Measurements from ENCODE around the gene PRR4.

The PRR4 gene

GRCh38 chr12:10867381-10867780, 18.1 kb upstream of the PRR4 start:
- POLR2A ChIA-PET: no interaction called here

GRCh38 chr12:10863512-10864218, 14.4 kb upstream of the PRR4 start:
- ChIA-PET POLR2A (no interaction called here), CTCF (interaction anchor here (1.2 kb wide), 1 partner anchor 624 kb away, joined by 3 read pairs; no protein-coding TSS in a partner anchor)
- no peak for TF ChIP-seq CTCF (IDR thresholded peaks at IDR 0.05; ENCODE audit: control extremely low read depth, extremely low read depth, low read depth, missing control alignments)
- DNase-seq (ENCODE audit: extremely low spot score): no peak

More at GRCh38 chr12:10867381-10867780, 18.1 kb upstream of the PRR4 start:
- no peak for TF ChIP-seq CTCF (IDR thresholded peaks at IDR 0.05; ENCODE audit: control extremely low read depth, extremely low read depth, low read depth, missing control alignments)
- no peak for DNase-seq (ENCODE audit: extremely low spot score)
- CTCF ChIA-PET: interaction anchor here (1.0 kb wide), 1 partner anchor 11 kb away, joined by 3 read pairs; no protein-coding TSS in a partner anchor

GRCh38 chr12:10861366-10861765, 12.1 kb upstream of the PRR4 start:
- TF ChIP-seq CTCF (IDR thresholded peaks at IDR 0.05; ENCODE audit: control extremely low read depth, extremely low read depth, low read depth, missing control alignments): no peak
- ChIA-PET POLR2A (no interaction called here), CTCF (no interaction called here)
- no peak for DNase-seq (ENCODE audit: extremely low spot score)

GRCh38 chr12:10855807-10856206, 6.5 kb upstream of the PRR4 start:
- ChIA-PET POLR2A (no interaction called here), CTCF (interaction anchor here (1.4 kb wide), 1 partner anchor 12 kb away, joined by 3 read pairs; no protein-coding TSS in a partner anchor)
- DNase-seq (ENCODE audit: extremely low spot score): no peak
- TF ChIP-seq CTCF (IDR thresholded peaks at IDR 0.05; ENCODE audit: control extremely low read depth, extremely low read depth, low read depth, missing control alignments): no peak

GRCh38 chr12:10853776-10854175, 4.5 kb upstream of the PRR4 start:
- TF ChIP-seq CTCF (IDR thresholded peaks at IDR 0.05; ENCODE audit: control extremely low read depth, extremely low read depth, low read depth, missing control alignments): no peak
- ChIA-PET POLR2A (no interaction called here), CTCF (interaction anchor here (1.1 to 1.7 kb wide), 2 partner anchors 18 to 28 kb away, joined by 3 to 4 read pairs; partner anchors contain the start of gene TAS2R10)
- DNase-seq (ENCODE audit: extremely low spot score): no peak

- POLR2A ChIA-PET: no interaction called here
- no peak for TF ChIP-seq CTCF (IDR thresholded peaks at IDR 0.05; ENCODE audit: control extremely low read depth, extremely low read depth, low read depth, missing control alignments)
- CTCF ChIA-PET: no interaction called here
- no peak for DNase-seq (ENCODE audit: extremely low spot score)
Measured at GRCh38 chr12:10851243-10851858, 2.1 kb upstream of the PRR4 start.

Data from GM10248 (cell line).